Measurements from ENCODE around the gene GPR84.

Gene GPR84

GRCh38 chr12:54390668-54391551, 26.6 kb upstream of the GPR84 start:
- DNase-seq, result peak; percentile 24

GRCh38 chr12:54390176-54390667, 25.9 kb upstream of the GPR84 start:
- DNase-seq, result no peak

DNA sequence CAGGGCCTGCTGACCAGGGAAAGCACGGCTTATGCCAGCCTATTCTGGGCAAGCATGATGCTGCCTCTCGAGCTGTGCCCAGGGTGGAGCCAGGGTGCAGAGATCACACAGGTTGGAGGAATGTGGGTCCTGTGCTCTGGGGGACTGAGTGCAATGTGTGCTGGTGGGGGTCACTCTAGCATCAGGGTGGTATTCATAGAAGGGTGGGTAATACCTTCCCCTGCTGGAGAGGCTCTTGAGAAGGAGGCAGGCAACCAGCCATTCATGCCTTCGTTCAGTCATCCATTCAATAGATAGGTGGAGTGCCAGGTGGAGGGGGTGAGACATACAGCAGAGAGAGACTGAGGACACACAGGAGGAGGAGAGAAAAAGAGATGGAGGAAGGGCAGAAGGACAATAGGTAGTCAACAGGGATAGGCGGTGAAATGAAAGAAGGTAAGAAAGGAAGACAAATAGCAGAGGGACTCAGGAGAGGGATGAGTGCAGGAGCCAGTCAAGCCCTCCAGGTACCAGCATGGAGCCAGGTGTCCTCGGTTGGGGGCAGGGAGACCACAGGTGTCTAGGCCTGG, 25.4 kb upstream of the GPR84 start:
- DNase-seq, result no peak

DNA sequence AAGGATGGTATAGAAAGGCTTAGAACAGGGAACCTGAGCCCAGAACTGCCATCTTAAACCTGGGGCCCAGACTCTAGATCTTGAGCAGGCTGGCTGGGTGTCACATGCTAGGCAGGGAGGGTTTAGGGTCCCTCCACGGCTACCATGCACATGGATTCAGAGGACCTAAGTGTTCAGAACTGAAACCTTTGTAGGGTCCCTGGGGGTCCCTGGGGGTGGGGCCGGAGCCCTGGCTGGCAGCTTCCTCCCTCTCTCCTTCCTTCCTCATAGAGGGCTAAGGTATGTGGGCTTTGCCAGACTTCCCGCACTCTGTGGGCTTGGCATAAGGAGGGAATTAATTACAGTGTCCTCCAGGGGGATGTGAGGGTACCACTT, 24.8 kb upstream of the GPR84 start:
- DNase-seq, result no peak

GRCh38 chr12:54388237-54389133, 24.2 kb upstream of the GPR84 start:
- DNase-seq, result no peak

GRCh38 chr12:54387114-54387467, 22.8 kb upstream of the GPR84 start:
- DNase-seq, result no peak

DNA sequence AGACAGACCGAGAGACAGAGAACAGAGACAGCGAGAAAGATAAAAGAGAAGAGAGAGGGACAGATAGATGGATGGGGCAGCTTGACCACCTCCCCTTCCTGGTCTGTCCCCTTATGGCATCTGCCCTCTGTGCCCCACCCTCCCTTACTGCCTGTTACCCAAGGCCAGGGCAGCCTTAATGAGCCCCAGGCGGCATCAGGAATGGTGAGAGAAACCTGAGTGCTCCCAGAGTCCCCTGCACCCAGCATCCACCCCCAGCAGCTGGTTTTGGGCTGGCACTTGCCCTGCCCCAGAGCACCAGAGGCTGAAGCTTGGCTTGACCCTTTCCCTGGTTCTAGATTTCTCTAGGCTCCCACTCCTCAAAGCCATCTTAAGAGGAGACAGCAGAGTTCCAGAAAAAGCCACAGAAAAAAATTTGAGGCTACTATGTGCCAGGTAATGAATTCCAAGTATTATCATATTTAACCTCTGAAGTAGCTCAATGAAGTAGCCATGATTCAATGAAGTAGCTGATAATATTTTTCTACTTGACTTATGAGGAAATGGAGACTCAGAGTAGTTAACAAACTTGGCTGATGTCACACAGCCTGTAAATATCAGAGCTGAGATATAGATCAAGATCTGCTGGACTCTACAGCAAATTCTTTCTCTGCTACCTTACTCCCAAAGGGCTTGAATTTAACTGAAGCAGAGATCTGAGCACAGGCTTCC, 22.3 kb upstream of the GPR84 start:
- no peak for DNase-seq

GRCh38 chr12:54385251-54385914, 21.1 kb upstream of the GPR84 start:
- DNase-seq, result no peak

GRCh38 chr12:54384591-54385041, 20.3 kb upstream of the GPR84 start, which contains the start of gene ZNF385A:
Gene ZNF385A, minus strand, starts transcription at chr12:54384733. Its CDS starts 219 bp downstream, at chr12:54384514.
- no peak for DNase-seq

GRCh38 chr12:54383041-54383609, 18.8 kb upstream of the GPR84 start:
- no peak for DNase-seq

GRCh38 chr12:54381136-54381535, 16.9 kb upstream of the GPR84 start:
- DNase-seq, result no peak

DNA sequence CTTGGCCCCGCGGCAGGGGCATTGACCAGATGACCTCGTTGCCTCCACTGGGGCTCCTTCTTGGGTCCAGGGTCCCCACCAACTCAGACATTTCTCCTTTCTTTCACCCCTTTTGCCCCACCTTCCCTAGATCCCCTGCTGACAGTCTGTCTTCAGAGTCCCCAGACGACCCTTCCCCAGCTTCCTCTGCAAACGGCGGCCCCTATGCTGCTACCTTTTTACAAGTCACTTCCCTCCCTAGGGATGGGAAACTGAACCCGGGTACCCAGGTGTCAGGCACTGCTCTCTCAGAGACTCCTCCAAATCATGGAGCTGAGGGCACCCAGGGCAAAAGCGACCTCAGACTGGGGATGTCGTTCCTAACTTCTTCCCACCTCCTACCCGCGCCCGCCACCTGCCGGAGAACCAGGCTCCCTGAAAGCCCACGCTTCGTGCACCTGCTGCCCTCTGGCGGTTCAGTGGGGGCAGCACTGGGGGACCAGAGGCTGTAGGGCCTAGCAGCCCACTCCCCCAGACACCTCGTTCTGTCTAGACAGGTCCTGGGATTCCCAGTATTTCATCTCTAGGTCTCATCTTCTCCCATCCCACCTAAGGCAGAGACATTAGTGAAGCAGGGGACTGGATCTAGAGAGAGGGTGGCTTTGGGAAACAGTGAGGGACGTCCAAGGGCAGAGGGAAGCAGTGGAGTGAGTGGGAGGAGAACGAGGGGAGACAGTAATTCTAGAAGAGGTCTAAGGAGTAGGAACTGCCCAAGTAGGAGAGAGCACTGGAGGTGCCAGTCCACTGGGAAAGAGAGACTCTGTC, 15.3 kb upstream of the GPR84 start:
- DNase-seq, result peak; percentile 85

DNA sequence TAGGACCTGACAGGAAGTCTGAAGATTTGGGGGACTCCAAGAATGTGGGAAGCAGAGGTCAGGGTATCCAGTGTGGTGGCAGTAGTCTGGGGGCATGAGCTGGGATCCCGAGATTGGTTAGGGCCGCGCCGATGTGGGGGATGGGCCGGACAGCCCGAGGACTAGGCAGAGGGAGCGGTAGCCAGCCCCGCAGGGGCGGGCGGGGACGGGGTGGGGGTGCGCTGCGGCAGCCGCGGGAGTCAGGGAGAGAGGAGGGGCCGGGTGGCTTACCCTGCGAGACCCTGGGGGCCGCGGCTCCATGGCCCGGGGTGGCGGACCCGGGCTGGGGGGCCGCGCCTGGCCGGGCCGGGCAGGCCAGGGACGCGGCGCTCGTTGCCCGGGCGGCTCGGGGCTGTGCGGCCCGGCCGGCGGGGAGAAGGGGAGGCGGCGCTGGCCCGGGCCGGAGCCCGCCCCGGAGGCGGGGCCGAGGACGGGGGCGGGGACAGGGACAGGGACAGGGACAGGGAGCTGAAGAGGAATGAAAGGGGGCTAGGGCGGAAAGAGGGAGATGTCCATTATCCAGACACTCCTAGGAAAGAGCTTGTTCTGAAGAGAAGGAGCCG, 14.6 kb upstream of the GPR84 start:
- DNase-seq, result peak; percentile 52

DNA sequence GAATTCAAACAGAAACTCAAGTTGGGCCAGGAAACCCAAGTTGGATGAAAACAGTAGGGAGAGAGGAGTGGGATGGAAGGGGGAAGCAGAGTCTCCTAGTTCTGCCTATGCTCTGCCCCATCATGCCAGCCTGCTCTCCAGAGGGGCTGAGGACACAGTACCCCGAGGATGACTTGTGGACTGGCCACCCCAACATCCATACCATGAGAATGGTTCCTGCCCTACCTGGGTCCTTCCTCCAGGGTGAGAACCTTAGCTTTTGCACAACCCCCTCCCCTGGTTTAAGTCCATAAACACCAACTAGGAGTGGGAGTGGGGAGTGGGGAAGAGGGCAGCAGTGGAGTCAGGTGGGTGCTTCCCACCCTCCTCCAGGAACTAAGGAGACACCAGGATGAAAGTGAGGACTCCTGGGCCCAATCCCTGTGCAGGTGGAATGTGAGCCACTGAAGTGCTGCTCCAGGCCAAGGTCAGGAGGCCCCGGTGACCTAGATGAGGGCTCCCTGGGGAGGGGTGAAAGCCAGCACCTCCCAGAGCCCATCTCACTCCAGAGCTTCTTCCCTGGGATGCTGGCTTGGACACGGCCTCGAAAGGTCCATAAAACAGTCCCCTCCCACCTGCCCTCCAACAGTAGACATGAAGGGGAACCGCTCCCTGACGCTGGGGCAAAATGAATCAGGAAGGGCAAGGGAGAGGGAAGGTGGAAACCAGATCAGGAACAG, 13.7 kb upstream of the GPR84 start:
- DNase-seq, result no peak

GRCh38 chr12:54377007-54377406, 12.7 kb upstream of the GPR84 start:
- DNase-seq, result no peak

DNA sequence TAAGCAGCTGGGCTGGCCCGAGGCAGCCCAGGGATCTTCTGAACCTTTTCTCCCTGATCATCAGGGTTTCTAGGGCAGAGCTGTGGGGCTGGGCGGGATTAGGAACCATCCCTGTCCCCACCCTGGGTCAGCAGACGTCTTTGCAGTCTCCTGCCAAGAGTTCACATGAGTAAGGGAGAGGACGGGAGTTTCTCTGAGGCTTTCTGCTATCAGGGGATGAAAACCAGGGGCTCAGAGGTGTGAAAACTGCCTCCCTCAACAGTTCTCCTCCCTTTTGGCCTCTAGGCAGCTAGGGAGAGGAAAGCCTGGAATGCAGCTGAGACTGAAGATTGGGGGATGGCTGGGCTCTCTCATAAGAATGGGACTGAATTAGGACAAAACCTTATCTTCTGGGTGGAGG, 12.3 kb upstream of the GPR84 start:
- no peak for DNase-seq

DNA sequence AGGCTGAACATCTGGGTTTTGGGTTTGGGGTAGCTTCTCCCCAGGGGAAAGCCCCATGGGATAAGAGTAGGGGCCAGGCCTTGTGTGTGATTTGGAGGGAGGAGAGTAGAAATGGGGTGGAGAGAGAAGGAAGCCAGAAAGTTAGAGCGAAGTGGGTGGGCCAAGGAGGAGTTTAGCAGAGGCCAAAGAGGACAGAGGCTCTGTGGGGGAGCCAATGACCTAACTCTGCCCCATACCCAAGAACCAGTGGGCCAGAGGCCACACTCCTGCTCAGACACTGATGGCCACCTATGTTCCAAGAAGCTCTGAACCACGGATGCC, 10.9 kb upstream of the GPR84 start:
- no peak for DNase-seq

- peak; percentile 24 for DNase-seq
These were observed 10.4 kb upstream of the GPR84 start for GRCh38 chr12:54374562-54375258.
